WTC11 (cell line): ENCODE measurements around the gene TEKT5. TPM values are rescaled to one million over a fixed set of nuclear protein-coding genes. Genes with fewer than 3 reads are reported as not detected.

Source experiments
- ATAC-seq: fragments of 200-7000 bp; cut with Tn5 transposase; 2 replicates; pipeline ENCODE4 v1.10.0; 2021; ENCODE audit warnings: mild to moderate bottlenecking, moderate library complexity
- CTCF ChIA-PET: fragments of 300-600 bp; sonication (Branson Sonifier 250); formaldehyde crosslinking; loops from one replicate; lab custom pipeline; 2021; ENCODE audit warnings: antibody characterized with exemption; lab: Charles Lee
- POLR2A ChIA-PET: fragments of 350-600 bp; sonication (Branson Sonifier 250); formaldehyde crosslinking; loops from one replicate; lab custom pipeline; 2021; ENCODE audit warnings: antibody characterized with exemption; lab: Charles Lee
- DNase-seq: peaks from one replicate; pipeline ENCODE4 v3.0.0; 2021; ENCODE audit warnings: low spot score
- H3K27ac Mint-ChIP-seq: 2 replicates; pipeline ENCODE4 v1.8.0; 2021; ENCODE audit warnings: mixed read lengths
- H3K27me3 Mint-ChIP-seq: 2 replicates; pipeline ENCODE4 v1.8.0; 2021; ENCODE audit warnings: low read depth, mild to moderate bottlenecking, moderate library complexity, mixed read lengths
- H3K36me3 Mint-ChIP-seq: 2 replicates; pipeline ENCODE4 v1.8.0; 2021; ENCODE audit warnings: mixed read lengths
- H3K4me1 Mint-ChIP-seq: 2 replicates; pipeline ENCODE4 v1.8.0; 2022; ENCODE audit warnings: mixed read lengths
- H3K4me3 Mint-ChIP-seq: 2 replicates; pipeline ENCODE4 v1.8.0; 2021; ENCODE audit warnings: mild to moderate bottlenecking, moderate library complexity, mixed read lengths
- H3K9me3 Mint-ChIP-seq: 2 replicates; pipeline ENCODE4 v1.8.0; 2021; ENCODE audit warnings: mixed read lengths
- ATF1 ChIP-seq: sonication (generic); formaldehyde crosslinking; IDR thresholded peaks from 2 replicates; pipeline ENCODE4 v1.8.1; 2023; ENCODE audit warnings: mild to moderate bottlenecking, moderate library complexity, missing genetic modification reagents
- ATF2 ChIP-seq: sonication (generic); formaldehyde crosslinking; IDR thresholded peaks from 2 replicates; pipeline ENCODE4 v1.8.1; 2022; ENCODE audit warnings: low read depth, missing genetic modification reagents, borderline replicate concordance
- CDX4 ChIP-seq: fragments of 250-450 bp; sonication (Bioruptor Pico); IDR thresholded peaks from 2 replicates; pipeline ENCODE4 v1.9.0; 2021; ENCODE audit warnings: moderate library complexity, mild to moderate bottlenecking, inconsistent platforms, borderline replicate concordance
- CREB1 ChIP-seq: sonication (generic); formaldehyde crosslinking; IDR thresholded peaks from 2 replicates; pipeline ENCODE4 v1.8.0; 2023; ENCODE audit warnings: mild to moderate bottlenecking, missing genetic modification reagents
- EMX1 ChIP-seq: fragments of 250-450 bp; sonication (Bioruptor Pico); IDR thresholded peaks from 2 replicates; pipeline ENCODE4 v1.8.0; 2021; ENCODE audit warnings: mild to moderate bottlenecking
- FOXP4 ChIP-seq: sonication (generic); formaldehyde crosslinking; IDR thresholded peaks from 2 replicates; pipeline ENCODE4 v1.8.0; 2022; ENCODE audit warnings: mild to moderate bottlenecking, missing genetic modification reagents
- GRHL2 ChIP-seq: fragments of 250-450 bp; sonication (Bioruptor Pico); IDR thresholded peaks from 2 replicates; pipeline ENCODE4 v1.8.0; 2022; ENCODE audit warnings: mild to moderate bottlenecking, moderate library complexity; ENCODE audit not compliant: insufficient replicate concordance, severe bottlenecking
- IRF2 ChIP-seq: sonication (generic); formaldehyde crosslinking; IDR thresholded peaks from 2 replicates; pipeline ENCODE4 v1.8.0; 2022; ENCODE audit warnings: low read depth, missing genetic modification reagents, borderline replicate concordance
- MAX ChIP-seq: sonication (generic); formaldehyde crosslinking; IDR thresholded peaks from 2 replicates; pipeline ENCODE4 v1.8.0; 2022; ENCODE audit warnings: mild to moderate bottlenecking, missing genetic modification reagents
- NFATC4 ChIP-seq: fragments of 250-450 bp; sonication (Bioruptor Pico); IDR thresholded peaks from 2 replicates; pipeline ENCODE4 v1.9.0; 2021; ENCODE audit warnings: mild to moderate bottlenecking
- NFYB ChIP-seq: sonication (generic); formaldehyde crosslinking; conservative IDR thresholded peaks from 2 replicates; pipeline ENCODE4 v1.8.0; 2022; ENCODE audit warnings: low read depth, missing genetic modification reagents
- NR1H2 ChIP-seq: sonication (generic); formaldehyde crosslinking; IDR thresholded peaks from 2 replicates; pipeline ENCODE4 v1.9.0; 2021; ENCODE audit warnings: mild to moderate bottlenecking, moderate library complexity, missing genetic modification reagents
- NR3C1 ChIP-seq: sonication (generic); formaldehyde crosslinking; conservative IDR thresholded peaks from 2 replicates; pipeline ENCODE4 v1.8.1; 2023; ENCODE audit warnings: low read depth, mild to moderate bottlenecking, missing genetic modification reagents
- PRDM15 ChIP-seq: sonication (generic); formaldehyde crosslinking; IDR thresholded peaks from 2 replicates; pipeline ENCODE4 v1.8.0; 2022; ENCODE audit warnings: missing genetic modification reagents
- TCF7 ChIP-seq: sonication (generic); formaldehyde crosslinking; IDR thresholded peaks from 2 replicates; pipeline ENCODE4 v1.8.0; 2022; ENCODE audit warnings: mild to moderate bottlenecking, low read depth, missing genetic modification reagents, moderate library complexity
- USF2 ChIP-seq: sonication (generic); formaldehyde crosslinking; IDR thresholded peaks from 2 replicates; pipeline ENCODE4 v1.8.1; 2023; ENCODE audit warnings: mild to moderate bottlenecking, missing genetic modification reagents, moderate library complexity
- ZNF121 ChIP-seq: sonication (generic); formaldehyde crosslinking; IDR thresholded peaks from 2 replicates; pipeline ENCODE4 v1.8.0; 2023; ENCODE audit warnings: missing genetic modification reagents
- ZNF138 ChIP-seq: sonication (generic); formaldehyde crosslinking; conservative IDR thresholded peaks from 2 replicates; pipeline ENCODE4 v1.8.1; 2022; ENCODE audit warnings: mild to moderate bottlenecking, moderate library complexity, missing genetic modification reagents
- ZNF219 ChIP-seq: sonication (generic); formaldehyde crosslinking; IDR thresholded peaks from 2 replicates; pipeline ENCODE4 v1.8.0; 2023; ENCODE audit warnings: missing genetic modification reagents, mild to moderate bottlenecking, borderline replicate concordance
- ZNF416 ChIP-seq: fragments of 250-450 bp; sonication (Bioruptor Pico); IDR thresholded peaks from 2 replicates; pipeline ENCODE4 v1.9.0; 2021; ENCODE audit warnings: mild to moderate bottlenecking, inconsistent platforms
- total RNA-seq: library from RNA; stranded (reverse); gene quantifications from 3 replicates; pipeline ENCODE4 v1.2.3, GENCODE V29; 2021

The TEKT5 gene
- total RNA-seq, 1 experiment from 2014 or later: 1.1 TPM

GRCh38 chr16:10661737-10662136 is 33.0 kb downstream of the TEKT5 start:
- H3K4me1 Mint-ChIP-seq: peaks cover 13% of the 10 kb centered on the region
- ATAC-seq (no peak), DNase-seq (no peak)
- H3K36me3 Mint-ChIP-seq: peaks cover 15% of the 10 kb centered on the region
- H3K27me3 Mint-ChIP-seq: peaks cover 12% of the 10 kb centered on the region
- ChIA-PET POLR2A (no interaction called here), CTCF (no interaction called here)
- no peak overlapping the region for H3K4me3 Mint-ChIP-seq
- peaks cover 21% of the 10 kb centered on the region for H3K9me3 Mint-ChIP-seq
- TF ChIP-seq NFYB (CRISPR knock-in tag) (no peak), ZNF138 (CRISPR knock-in tag) (no peak), GRHL2 (no peak), NR3C1 (CRISPR knock-in tag) (no peak), CREB1 (CRISPR knock-in tag) (no peak), USF2 (CRISPR knock-in tag) (no peak), CDX4 (CRISPR knock-in tag) (no peak), ZNF416 (CRISPR knock-in tag) (no peak), TCF7 (CRISPR knock-in tag) (no peak), ATF2 (no peak), PRDM15 (CRISPR knock-in tag) (no peak), ZNF219 (CRISPR knock-in tag) (no peak), ATF1 (no peak)
- H3K27ac Mint-ChIP-seq: no peak overlapping the region

GRCh38 chr16:10660950-10661635 is 33.6 kb downstream of the TEKT5 start:
- DNase-seq (no peak), ATAC-seq (no peak)
- Mint-ChIP-seq H3K27ac (no peak overlapping the region), H3K36me3 (peaks cover 15% of the 10 kb centered on the region), H3K4me3 (no peak overlapping the region), H3K27me3 (peaks cover 12% of the 10 kb centered on the region), H3K9me3 (peaks cover 21% of the 10 kb centered on the region), H3K4me1 (peaks cover 13% of the 10 kb centered on the region)
- TF ChIP-seq ZNF121 (CRISPR knock-in tag): no peak
- TF ChIP-seq FOXP4: no peak
- no peak for TF ChIP-seq IRF2 (CRISPR knock-in tag)
- no peak for TF ChIP-seq NR1H2 (CRISPR knock-in tag)
- no peak for TF ChIP-seq MAX (CRISPR knock-in tag)
- no peak for TF ChIP-seq NFATC4 (CRISPR knock-in tag)
- no peak for TF ChIP-seq EMX1 (CRISPR knock-in tag)
- CTCF ChIA-PET: no interaction called here
- POLR2A ChIA-PET: no interaction called here
